Fibroblast of gingiva (primary cell): ENCODE measurements around the gene FAM98A.

Source experiments
- DNase-seq: peaks from one replicate; pipeline ENCODE4 v3.0.0-alpha.2; 2011; ENCODE audit warnings: low read depth

FAM98A gene

DNA sequence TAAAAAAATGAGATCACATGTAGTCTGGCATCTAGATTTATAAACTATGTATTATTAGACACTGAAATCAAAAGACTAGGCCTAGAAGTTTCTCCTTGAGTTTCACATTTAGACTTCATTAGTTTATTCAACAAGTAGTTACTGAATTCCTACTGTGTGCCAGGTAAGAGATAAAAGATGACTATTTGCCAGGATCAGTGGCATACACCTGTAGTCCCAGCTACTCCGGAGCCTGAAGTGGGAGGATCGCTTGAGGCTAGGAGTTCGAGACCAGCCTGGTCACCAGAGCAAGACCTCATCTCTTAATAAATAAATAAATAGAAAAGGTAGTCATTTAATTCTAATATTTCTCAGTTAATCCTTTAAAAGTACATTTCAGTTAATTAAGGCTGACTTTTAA, 2.1 kb downstream of the FAM98A start:
- DNase-seq: no peak

- DNase-seq: no peak
These were observed 3.7 kb downstream of the FAM98A start for GRCh38 chr2:33595385-33595784.

DNA sequence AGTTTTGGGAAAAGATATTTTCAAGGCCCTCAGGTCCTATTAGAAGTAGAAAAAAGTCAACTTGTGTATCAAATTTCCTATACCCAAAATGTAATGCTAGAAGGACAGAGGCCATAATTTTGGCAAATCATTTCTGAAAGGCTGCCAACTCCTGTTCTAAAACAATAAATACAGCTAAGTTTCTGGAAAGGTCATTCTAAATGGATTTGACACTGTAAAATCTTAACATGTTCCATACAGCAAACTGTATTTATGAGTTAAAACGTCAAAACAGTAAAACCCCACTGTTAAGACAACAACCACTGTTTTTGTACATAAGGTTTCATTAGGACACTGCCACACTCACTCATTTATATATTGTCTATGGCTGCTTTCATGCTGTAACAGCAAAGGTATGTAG, 9.7 kb downstream of the FAM98A start:
- DNase-seq: peak; percentile 73

GRCh38 chr2:33588232-33588631, 10.9 kb downstream of the FAM98A start:
- peak; percentile 74 for DNase-seq

DNA sequence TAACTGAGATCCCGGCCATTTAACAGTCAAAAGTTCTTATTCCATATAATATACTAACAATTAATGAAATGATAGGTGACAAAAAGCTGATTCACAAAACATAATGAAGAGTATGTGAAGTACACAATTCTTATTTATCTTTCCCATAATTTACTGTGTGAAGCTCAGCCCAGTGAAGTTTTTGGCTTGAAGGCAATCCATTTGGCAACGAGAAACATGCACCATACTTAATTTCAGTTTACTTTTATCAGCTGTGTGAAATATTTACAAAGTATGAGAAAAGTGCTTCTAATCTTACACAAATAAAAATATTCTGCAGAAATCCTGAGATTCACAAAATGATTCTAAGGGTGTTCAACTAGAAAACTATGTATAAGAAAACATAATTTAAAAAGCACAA, 12.3 kb downstream of the FAM98A start:
- no peak for DNase-seq

- peak; percentile 24 for DNase-seq
These were observed 15.7 kb downstream of the FAM98A start for GRCh38 chr2:33583194-33583938.

GRCh38 chr2:33581872-33582271, 17.2 kb downstream of the FAM98A start:
- no peak for DNase-seq

GRCh38 chr2:33579227-33579626, 19.9 kb downstream of the FAM98A start:
- peak; percentile 24 for DNase-seq

DNA sequence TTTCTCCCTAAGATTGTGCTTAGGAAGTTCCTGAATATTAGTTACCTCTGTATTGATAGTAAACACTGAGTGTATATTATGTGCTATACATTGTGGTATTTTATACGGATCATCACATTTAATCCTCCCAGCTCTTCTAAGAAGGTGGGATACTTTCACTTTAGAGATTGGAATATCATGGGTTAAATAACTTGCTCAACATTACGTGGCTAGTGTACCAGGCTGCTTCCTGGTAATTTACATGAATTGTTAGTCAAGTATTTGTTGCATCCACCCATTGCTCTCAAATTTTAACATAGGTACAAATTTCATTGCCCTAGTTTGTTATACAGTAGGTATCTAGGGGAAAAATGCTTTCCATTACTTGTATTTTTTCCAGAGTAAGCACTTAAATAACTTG, 21.4 kb downstream of the FAM98A start:
- DNase-seq: peak; percentile 23

DNA sequence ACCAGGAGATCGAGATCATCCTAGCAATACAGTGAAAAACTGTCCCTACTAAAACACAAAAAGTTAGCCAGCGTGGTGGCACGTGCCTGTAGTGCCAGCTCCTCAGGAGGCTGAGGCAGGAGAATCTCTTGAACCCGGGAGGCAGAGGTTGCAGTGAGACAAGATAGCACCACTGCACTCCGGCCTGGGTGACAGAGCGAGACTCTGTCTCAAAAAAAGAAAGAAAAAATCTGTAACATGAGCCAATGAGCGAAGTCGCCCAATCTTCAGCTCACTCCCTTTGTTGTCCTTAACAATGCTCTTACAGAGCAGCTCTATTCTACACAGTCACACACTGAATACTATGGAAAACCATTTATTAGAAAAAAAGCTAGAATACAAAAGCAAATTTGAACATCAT, 22.0 kb downstream of the FAM98A start:
- no peak for DNase-seq

GRCh38 chr2:33573657-33574056, 25.4 kb downstream of the FAM98A start:
- no peak for DNase-seq

GRCh38 chr2:33570681-33571080, 28.4 kb downstream of the FAM98A start:
- peak; percentile 28 for DNase-seq

- DNase-seq: no peak
These were observed 37.2 kb downstream of the FAM98A start for GRCh38 chr2:33561872-33562271.

DNA sequence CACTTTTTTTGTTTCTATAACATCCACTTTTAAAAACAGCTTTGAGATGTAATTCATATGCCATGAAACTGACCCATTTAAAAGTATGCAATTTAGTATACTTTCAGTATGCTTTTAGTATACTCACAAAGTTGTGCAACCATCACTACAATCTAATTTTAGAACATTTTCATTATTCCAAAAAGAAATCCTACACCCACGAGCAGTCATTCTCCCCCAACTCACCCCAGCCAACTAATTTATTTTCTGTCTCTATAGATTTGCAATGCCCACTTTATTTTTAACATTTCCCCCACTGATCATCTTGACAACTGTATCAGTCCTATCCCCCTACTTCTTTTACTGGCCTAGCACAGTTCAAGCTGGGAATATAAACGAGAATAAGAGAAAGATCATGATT, 39.1 kb downstream of the FAM98A start:
- DNase-seq: peak; percentile 14

- DNase-seq: no peak
These were observed 39.8 kb downstream of the FAM98A start for GRCh38 chr2:33559328-33559727.

GRCh38 chr2:33555681-33556080, 43.4 kb downstream of the FAM98A start:
- DNase-seq: no peak

- peak; percentile 18 for DNase-seq
These were observed 46.2 kb downstream of the FAM98A start for GRCh38 chr2:33552758-33553461.

DNA sequence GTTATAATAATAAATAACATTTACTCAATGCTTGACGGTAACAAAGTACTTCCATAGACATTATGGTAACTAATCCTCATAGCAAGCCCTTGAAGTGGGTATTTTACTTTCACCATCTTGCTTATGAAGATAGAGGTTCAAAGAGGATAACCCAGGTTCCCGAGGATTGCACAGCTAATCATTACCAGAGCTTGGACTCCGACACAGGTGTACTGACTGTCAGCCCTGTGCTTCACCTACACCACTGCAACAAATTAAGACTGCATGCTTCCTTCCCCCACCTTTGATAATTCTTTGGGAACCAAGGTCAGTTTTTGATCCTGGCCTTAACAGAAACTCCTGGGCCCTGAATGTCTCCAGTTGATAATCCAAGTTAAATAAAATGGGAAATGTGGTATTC, 48.9 kb downstream of the FAM98A start:
- no peak for DNase-seq

DNA sequence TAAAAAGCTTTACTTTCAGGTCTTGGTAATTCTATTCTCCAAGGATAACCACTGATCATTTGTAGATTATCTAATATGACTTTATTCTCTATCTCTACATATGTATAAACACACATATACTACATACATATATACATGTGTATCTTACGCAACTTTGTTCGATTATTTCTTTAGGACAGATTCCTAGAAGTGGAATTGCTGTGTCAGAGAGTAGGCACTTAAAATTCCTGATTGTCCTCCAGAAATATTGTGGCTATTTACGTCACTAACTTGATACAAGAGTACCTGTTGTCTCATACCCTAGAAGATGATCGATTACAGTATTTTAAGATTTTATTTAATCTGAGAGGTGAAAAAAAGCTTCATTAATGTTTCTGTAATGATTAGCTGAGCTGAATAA, 57.9 kb downstream of the FAM98A start:
- no peak for DNase-seq

- DNase-seq: no peak
These were observed 63.7 kb downstream of the FAM98A start for GRCh38 chr2:33535421-33535820.
